GM12878 (cell line): ENCODE measurements around the gene FLT3LG. TPM values are rescaled to one million over a fixed set of nuclear protein-coding genes. Genes with fewer than 3 reads are reported as not detected.

Source experiments
- BCL11A ChIP-seq: IDR thresholded peaks from 2 replicates; pipeline ENCODE4 v1.6.1; 2011; ENCODE audit warnings: low read depth, low read length
- CBX3 ChIP-seq: fragments of 200-600 bp; sonication (generic); IDR thresholded peaks from 2 replicates; pipeline ENCODE4 v1.6.1; 2016; ENCODE audit warnings: low read depth, borderline replicate concordance
- CBX5 ChIP-seq: sonication (generic); IDR thresholded peaks from 2 replicates; pipeline ENCODE4 v1.6.1; 2016; ENCODE audit warnings: low read depth, moderate library complexity, mild to moderate bottlenecking, inconsistent platforms
- CEBPZ ChIP-seq: fragments of 150-350 bp; IDR thresholded peaks from 2 replicates; pipeline ENCODE4 v1.6.1; 2016; ENCODE audit warnings: low read depth, low read length
- CHD1 ChIP-seq: IDR thresholded peaks from 2 replicates; pipeline ENCODE4 v1.6.1; 2012; ENCODE audit warnings: low read depth, low read length, improper control_type of control experiment
- HCFC1 ChIP-seq: fragments of 150-350 bp; IDR thresholded peaks from 2 replicates; pipeline ENCODE4 v1.6.1; 2014; ENCODE audit warnings: low read length
- IKZF1 ChIP-seq: fragments of 450-650 bp; conservative IDR thresholded peaks from 2 replicates; pipeline ENCODE4 v1.6.1; 2017; ENCODE audit warnings: antibody characterized with exemption, mild to moderate bottlenecking
- KAT2A ChIP-seq: conservative IDR thresholded peaks from 2 replicates; pipeline ENCODE4 v1.6.1; 2011; ENCODE audit warnings: low read depth, low read length; ENCODE audit not compliant: control insufficient read depth
- MEF2A ChIP-seq: IDR thresholded peaks from 2 replicates; pipeline ENCODE4 v1.6.1; 2011; ENCODE audit warnings: low read depth, mild to moderate bottlenecking, low read length, moderate library complexity; ENCODE audit not compliant: insufficient read depth
- MEF2B ChIP-seq: fragments of 450-650 bp; IDR thresholded peaks from 2 replicates; pipeline ENCODE4 v1.6.1; 2018; ENCODE audit warnings: mild to moderate bottlenecking, moderate library complexity; ENCODE audit not compliant: partially characterized antibody, poor library complexity, severe bottlenecking
- MYC ChIP-seq: IDR thresholded peaks from 2 replicates; pipeline ENCODE4 v1.6.1; 2011; ENCODE audit warnings: mild to moderate bottlenecking, low read length, moderate library complexity, inconsistent platforms; ENCODE audit not compliant: insufficient read depth, insufficient replicate concordance, insufficient read length, severe bottlenecking
- NBN ChIP-seq: fragments of 450-650 bp; IDR thresholded peaks from 2 replicates; pipeline ENCODE4 v1.6.1; 2016
- PAX5 ChIP-seq: IDR thresholded peaks from 2 replicates; pipeline ENCODE4 v1.6.1; 2011; ENCODE audit warnings: low read depth, low read length, borderline replicate concordance
- PAX8 ChIP-seq: fragments of 450-650 bp; IDR thresholded peaks from 2 replicates; pipeline ENCODE4 v1.6.1; 2017; ENCODE audit warnings: mild to moderate bottlenecking, moderate library complexity
- POU2F2 ChIP-seq: IDR thresholded peaks from 3 replicates; pipeline ENCODE4 v1.6.1; 2011; ENCODE audit warnings: low read depth, mild to moderate bottlenecking, low read length, borderline replicate concordance
- RCOR1 ChIP-seq: conservative IDR thresholded peaks from 2 replicates; pipeline ENCODE4 v1.6.1; 2012; ENCODE audit warnings: low read depth, low read length, improper control_type of control experiment
- RFX5 ChIP-seq: IDR thresholded peaks from 2 replicates; pipeline ENCODE4 v1.6.1; 2011; ENCODE audit warnings: low read depth, low read length, improper control_type of control experiment
- RUNX3 ChIP-seq: IDR thresholded peaks from 2 replicates; pipeline ENCODE4 v1.6.1; 2012; ENCODE audit warnings: low read length, inconsistent platforms
- STAT3 ChIP-seq: IDR thresholded peaks from 2 replicates; pipeline ENCODE4 v1.6.1; 2011; ENCODE audit warnings: low read depth, low read length, improper control_type of control experiment
- SUPT20H ChIP-seq: IDR thresholded peaks from 2 replicates; pipeline ENCODE4 v1.6.1; 2011; ENCODE audit warnings: low read depth, mild to moderate bottlenecking, low read length, moderate library complexity, borderline replicate concordance; ENCODE audit not compliant: control insufficient read depth
- SUZ12 ChIP-seq: fragments of 200-600 bp; sonication (generic); IDR thresholded peaks from one replicate; pipeline ENCODE4 v1.6.1; 2018; ENCODE audit warnings: antibody characterized with exemption, mild to moderate bottlenecking; ENCODE audit not compliant: unreplicated experiment
- YY1 ChIP-seq: IDR thresholded peaks from 2 replicates; pipeline ENCODE4 v1.6.1; 2011; ENCODE audit warnings: low read depth, mild to moderate bottlenecking, low read length
- ZBED1 ChIP-seq: IDR thresholded peaks from 2 replicates; pipeline ENCODE4 v1.6.1; 2016; ENCODE audit warnings: borderline replicate concordance
- ZNF24 ChIP-seq: fragments of 450-650 bp; IDR thresholded peaks from 2 replicates; pipeline ENCODE4 v1.6.1; 2017; ENCODE audit warnings: antibody characterized with exemption, mild to moderate bottlenecking
- polyA plus RNA-seq, 11 experiments: library from polyadenylated mRNA; depleted of rRNA in 4 of 11; unstranded in 6 of 11; stranded (reverse) in 5 of 11; fragments of >200 nt; fragmentation: Nextera tagmentation in 4 of 11; fragmentation: Illumina TruSeq in 1 of 11; extraction: Ambion mirVana in 4 of 11; extraction: Trizol in 1 of 11; gene quantifications; 1 replicate in 1 of 11; 2 replicates in 10 of 11; pipeline versions ENCODE4 v1.2.1 to v1.2.3, GENCODE V29; 2011 to 2016; ENCODE audit warnings: inconsistent platforms in 2 of 11, missing spikeins in 2 of 11, low read depth in 1 of 11
- total RNA-seq, 4 experiments: library from RNA; depleted of rRNA in 3 of 4; stranded (reverse); fragments of >200 nt in 3 of 4; fragmentation: Illumina TruSeq in 1 of 4; extraction: Trizol in 1 of 4; gene quantifications; 2 replicates each; pipeline versions ENCODE4 v1.2.1 to v1.2.3, GENCODE V29; 2013 to 2021
- TF ChIP-seq, protein P1 (sequence below): fragments of 450-650 bp; formaldehyde crosslinking; IDR thresholded peaks from 2 replicates; pipeline ENCODE4 v1.4.0; 2020; ENCODE audit warnings: mild to moderate bottlenecking, moderate library complexity

Gene FLT3LG
- total and polyA plus RNA-seq, 10 of the 15 experiments (the other 5 are each of a cell fraction or from before 2014, with no cell fraction given): 0.68 to 13.1 (median 4.3) TPM

DNA sequence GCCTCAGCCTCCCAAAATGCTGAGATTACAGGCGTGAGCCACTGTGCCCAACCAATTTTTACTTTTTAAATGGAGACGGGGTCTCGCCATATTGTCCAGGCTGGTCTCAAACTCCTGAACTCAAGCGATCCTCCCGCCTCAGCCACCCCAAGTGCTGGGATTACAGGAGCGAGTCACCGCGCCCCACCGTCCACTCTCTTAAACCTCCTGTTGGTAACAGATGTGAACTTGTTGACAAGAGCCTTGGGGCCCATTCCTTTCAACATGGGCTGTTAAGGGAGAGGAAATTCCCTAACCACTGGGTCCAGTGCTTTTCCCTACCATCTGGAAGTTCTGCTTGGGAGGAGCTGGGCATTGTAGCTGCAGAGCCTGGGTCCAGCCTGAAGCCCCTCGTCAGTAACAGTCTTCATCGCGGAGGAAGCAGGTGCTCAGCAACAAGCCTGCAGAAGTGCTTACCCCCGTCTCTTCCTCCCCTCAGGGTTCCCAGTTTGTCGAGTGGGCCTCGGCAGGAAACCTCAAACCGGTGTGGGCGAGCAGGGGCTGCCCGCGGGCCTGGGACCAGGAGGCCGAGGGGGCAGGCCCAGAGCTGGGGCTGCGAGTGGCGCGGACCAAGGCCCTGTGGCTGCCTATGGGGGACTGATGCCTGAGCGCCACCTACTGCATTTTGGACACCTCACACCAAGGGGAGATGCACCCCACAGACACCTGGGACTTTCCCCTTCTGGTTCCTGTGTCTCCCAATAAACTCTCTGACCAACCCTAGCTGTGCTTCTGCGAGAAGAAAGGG, 4.0 kb upstream of the FLT3LG start (continued):
- TF ChIP-seq YY1 (peak; percentile 77), CBX3 (no peak), PAX5 (peak; percentile 10; the same call in 1 of the 2 replicates), HCFC1 (no peak; the same call in 1 of the 2 replicates), IKZF1 (peak; percentile 89), SUZ12 (no peak), STAT3 (no peak), SUPT20H (no peak), PAX8 (no peak), KAT2A (no peak), RCOR1 (0 out of 2 replicates have a peak, but pooled peaks have one; percentile 74), POU2F2 (peak; percentile 55; the same call in 1 of the 3 replicates), CEBPZ (no peak), CHD1 (no peak), ZNF24 (no peak), ZBED1 (no peak; the same call in 1 of the 2 replicates), RUNX3 (peak; percentile 95), NBN (peak; percentile 82), MEF2B (peak; percentile 45), CBX5 (no peak), MEF2A (peak; percentile 70), MYC (no peak), BCL11A (0 out of 2 replicates have a peak, but pooled peaks have one; percentile 40), RFX5 (no peak)
- TF ChIP-seq, protein P1, sequence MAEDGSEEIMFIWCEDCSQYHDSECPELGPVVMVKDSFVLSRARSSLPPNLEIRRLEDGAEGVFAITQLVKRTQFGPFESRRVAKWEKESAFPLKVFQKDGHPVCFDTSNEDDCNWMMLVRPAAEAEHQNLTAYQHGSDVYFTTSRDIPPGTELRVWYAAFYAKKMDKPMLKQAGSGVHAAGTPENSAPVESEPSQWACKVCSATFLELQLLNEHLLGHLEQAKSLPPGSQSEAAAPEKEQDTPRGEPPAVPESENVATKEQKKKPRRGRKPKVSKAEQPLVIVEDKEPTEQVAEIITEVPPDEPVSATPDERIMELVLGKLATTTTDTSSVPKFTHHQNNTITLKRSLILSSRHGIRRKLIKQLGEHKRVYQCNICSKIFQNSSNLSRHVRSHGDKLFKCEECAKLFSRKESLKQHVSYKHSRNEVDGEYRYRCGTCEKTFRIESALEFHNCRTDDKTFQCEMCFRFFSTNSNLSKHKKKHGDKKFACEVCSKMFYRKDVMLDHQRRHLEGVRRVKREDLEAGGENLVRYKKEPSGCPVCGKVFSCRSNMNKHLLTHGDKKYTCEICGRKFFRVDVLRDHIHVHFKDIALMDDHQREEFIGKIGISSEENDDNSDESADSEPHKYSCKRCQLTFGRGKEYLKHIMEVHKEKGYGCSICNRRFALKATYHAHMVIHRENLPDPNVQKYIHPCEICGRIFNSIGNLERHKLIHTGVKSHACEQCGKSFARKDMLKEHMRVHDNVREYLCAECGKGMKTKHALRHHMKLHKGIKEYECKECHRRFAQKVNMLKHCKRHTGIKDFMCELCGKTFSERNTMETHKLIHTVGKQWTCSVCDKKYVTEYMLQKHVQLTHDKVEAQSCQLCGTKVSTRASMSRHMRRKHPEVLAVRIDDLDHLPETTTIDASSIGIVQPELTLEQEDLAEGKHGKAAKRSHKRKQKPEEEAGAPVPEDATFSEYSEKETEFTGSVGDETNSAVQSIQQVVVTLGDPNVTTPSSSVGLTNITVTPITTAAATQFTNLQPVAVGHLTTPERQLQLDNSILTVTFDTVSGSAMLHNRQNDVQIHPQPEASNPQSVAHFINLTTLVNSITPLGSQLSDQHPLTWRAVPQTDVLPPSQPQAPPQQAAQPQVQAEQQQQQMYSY (CRISPR knock-in tag): no peak
